K562 (cell line): Measurements from ENCODE around the gene MFN1. TPM values are rescaled to one million over a fixed set of nuclear protein-coding genes. Genes with fewer than 3 reads are reported as not detected.
A peak's percentile ranks its signal among the peaks of the same experiment; 100 is the strongest.

ENCODE experiments used
- ATAC-seq: fragments of 200-7000 bp; cut with Tn5 transposase; 3 replicates; pipeline ENCODE4 v1.9.1; 2020; ENCODE audit warnings: moderate library complexity
- BruUV-seq: library from RNA; stranded (reverse); fragments of 400-500 nt; replicated peaks from 2 replicates; lab custom pipeline; 2021; lab: Mats Ljungman, UMichigan
- CTCF ChIA-PET: fragments of 300-600 bp; formaldehyde crosslinking; extraction: SDS; loops from one replicate; lab custom pipeline; 2021; ENCODE audit warnings: low intra/inter-chr PET ratio; lab: Yijun Ruan, JAX
- POLR2A ChIA-PET: fragments of 300-600, 350-650 bp; sonication (Branson Sonifier 250); formaldehyde crosslinking; extraction: SDS; loops from one replicate; lab custom pipeline; 2021; ENCODE audit warnings: antibody characterized with exemption, inconsistent platforms; lab: Yijun Ruan, JAX
- DNase-seq, 4 experiments: peaks; one replicate each; pipeline versions ENCODE4 v3.0.0 to v3.0.0-alpha.2; 2011 to 2018; ENCODE audit warnings: low spot score in 3 of 4, mixed read lengths in 3 of 4; ENCODE audit errors: extremely low read depth in 1 of 4
- FAIRE-seq: peaks from 2 replicates; lab custom pipeline; 2011; peaks lifted over from hg19 to GRCh38; lab: Jason Lieb, UNC
- H2AFZ ChIP-seq: 2 replicates; pipeline ENCODE4 v1.6.0; 2011; ENCODE audit warnings: low read depth, low read length, control low read depth, inconsistent platforms
- H3K27ac ChIP-seq: fragments of 200-600 bp; 3 replicates; pipeline ENCODE4 v1.8.0; 2011; ENCODE audit warnings: low read depth, mild to moderate bottlenecking, control low read depth, inconsistent platforms, low read length, moderate library complexity, mixed read lengths; ENCODE audit errors: extremely low read depth
- H3K27me3 ChIP-seq, 2 experiments: fragments of 300-600 bp in 1 of 2; 2 replicates in 1 of 2; 3 replicates in 1 of 2; pipeline versions ENCODE4 v1.6.0 to v1.8.0; 2011; ENCODE audit warnings: inconsistent platforms in 2 of 2, low read length in 2 of 2, mild to moderate bottlenecking in 1 of 2, mixed read lengths in 1 of 2, moderate library complexity in 1 of 2; ENCODE audit not compliant: control insufficient read depth in 2 of 2, insufficient read depth in 2 of 2
- H3K36me3 ChIP-seq: fragments of 300-600 bp; 3 replicates; pipeline ENCODE4 v1.8.0; 2011; ENCODE audit warnings: mild to moderate bottlenecking, low read length, inconsistent platforms; ENCODE audit not compliant: control insufficient read depth, insufficient read depth
- H3K4me1 ChIP-seq, 2 experiments: fragments of 200-600 bp in 1 of 2; replicated peaks in 1 of 2; 2 replicates in 1 of 2; 3 replicates in 1 of 2; pipeline versions ENCODE4 v1.5.1 to v1.8.0; 2011; ENCODE audit warnings: inconsistent platforms in 2 of 2, low read length in 2 of 2, mild to moderate bottlenecking in 1 of 2, mixed read lengths in 1 of 2, moderate library complexity in 1 of 2; ENCODE audit not compliant: control insufficient read depth in 2 of 2, insufficient read depth in 2 of 2
- H3K4me2 ChIP-seq: 2 replicates; pipeline ENCODE4 v1.6.1; 2011; ENCODE audit warnings: low read length, control low read depth, inconsistent platforms, mixed read lengths; ENCODE audit not compliant: insufficient read depth
- H3K4me3 ChIP-seq: fragments of 200-600 bp; sonication (generic), shearing (Covaris generic); 2 replicates; pipeline ENCODE4 v1.5.1; 2016; ENCODE audit warnings: control low read depth, inconsistent platforms
- H3K79me2 ChIP-seq: fragments of 200-600 bp; 3 replicates; pipeline ENCODE4 v1.8.0; 2011; ENCODE audit warnings: low read length, inconsistent platforms; ENCODE audit not compliant: control insufficient read depth, insufficient read depth
- H3K9ac ChIP-seq, 2 experiments: 2 replicates each; pipeline versions ENCODE4 v1.6.0 to v1.6.1; 2011; ENCODE audit warnings: low read depth in 2 of 2, low read length in 2 of 2, control low read depth in 1 of 2, inconsistent platforms in 1 of 2, mild to moderate bottlenecking in 1 of 2, mixed read lengths in 1 of 2; ENCODE audit not compliant: insufficient read depth in 1 of 2
- H3K9me1 ChIP-seq: one replicate; pipeline ENCODE4 v1.6.0; 2011; ENCODE audit warnings: inconsistent platforms, mild to moderate bottlenecking, low read length, moderate library complexity; ENCODE audit not compliant: control insufficient read depth, insufficient read depth
- H3K9me3 ChIP-seq: replicated peaks from 2 replicates; pipeline ENCODE4 v1.5.1; 2011; ENCODE audit warnings: low read depth, low read length, inconsistent platforms; ENCODE audit not compliant: control insufficient read depth, insufficient read depth
- H4K20me1 ChIP-seq: replicated peaks from 2 replicates; pipeline ENCODE4 v1.6.1; 2011; ENCODE audit warnings: low read length, inconsistent platforms, mixed read lengths; ENCODE audit not compliant: control insufficient read depth, insufficient read depth
- ATF1 ChIP-seq, 2 experiments: fragments of 450-650 bp in 1 of 2; IDR thresholded peaks; 2 replicates each; pipeline ENCODE4 v1.6.1; 2016; ENCODE audit warnings: missing compliant biosample characterization in 1 of 2, missing genetic modification characterization in 1 of 2
- FOXK1 ChIP-seq: sonication (generic); formaldehyde crosslinking; IDR thresholded peaks from 2 replicates; pipeline ENCODE4 v1.8.0; 2022; ENCODE audit warnings: missing genetic modification reagents, mild to moderate bottlenecking, borderline replicate concordance
- HSF4 ChIP-seq: fragments of 250-450 bp; sonication (Bioruptor Pico); IDR thresholded peaks from 2 replicates; pipeline ENCODE4 v2.1.2; 2022; ENCODE audit warnings: mild to moderate bottlenecking, moderate library complexity, borderline replicate concordance
- IRF2 ChIP-seq: sonication (generic); formaldehyde crosslinking; IDR thresholded peaks from 2 replicates; pipeline ENCODE4 v1.8.1; 2022; ENCODE audit warnings: mild to moderate bottlenecking, missing genetic modification reagents
- MAFG ChIP-seq: fragments of 450-650 bp; conservative IDR thresholded peaks from 2 replicates; pipeline ENCODE4 v1.6.1; 2016; ENCODE audit warnings: missing genetic modification characterization, missing compliant biosample characterization
- NCOA6 ChIP-seq: fragments of 450-650 bp; IDR thresholded peaks from 2 replicates; pipeline ENCODE4 v1.6.1; 2017; ENCODE audit warnings: mild to moderate bottlenecking
- NRF1 ChIP-seq, 2 experiments: fragments of 450-650 bp; IDR thresholded peaks in 1 of 2; conservative IDR thresholded peaks in 1 of 2; 2 replicates each; pipeline ENCODE4 v1.6.1; 2014; ENCODE audit warnings: mild to moderate bottlenecking in 2 of 2
- PHTF2 ChIP-seq: fragments of 250-450 bp; sonication (Bioruptor Pico); IDR thresholded peaks from 2 replicates; pipeline ENCODE4 v1.5.0; 2021; ENCODE audit warnings: mild to moderate bottlenecking
- POLR3G ChIP-seq: IDR thresholded peaks from 2 replicates; pipeline ENCODE4 v1.6.1; 2011; ENCODE audit not compliant: insufficient read length, insufficient replicate concordance; ENCODE audit errors: extremely low read depth
- ZNF197 ChIP-seq: fragments of 200-800 bp; sonication (Bioruptor generic); IDR thresholded peaks from 2 replicates; pipeline ENCODE4 v1.6.1; 2016; ENCODE audit warnings: low read depth, missing genetic modification characterization, missing compliant biosample characterization
- WGBS: fragments of 100-300 bp; shearing (Covaris generic); methylation state at CpG from one replicate; pipeline ENCODE4 v1.1.6; 2016; ENCODE audit warnings: low coverage, mixed read lengths; ENCODE audit not compliant: insufficient coverage; ENCODE audit errors: missing lambda C conversion rate; 5-methylcytosine and 5-hydroxymethylcytosine counted together
- in situ Hi-C: fragments of 300-500 bp; cut with MboI; formaldehyde crosslinking; loops from 4 replicates; pipeline ENCODE4 v1.15.0; 2018; ENCODE audit warnings: inconsistent platforms, mixed read lengths
- intact Hi-C: fragments of 100-400 bp; cut with micrococcal nuclease; formaldehyde crosslinking; loops from 2 replicates; pipeline ENCODE4 v1.14.2; 2022
- polyA plus RNA-seq, 8 experiments: library from polyadenylated mRNA; depleted of rRNA in 4 of 8; stranded (reverse) in 5 of 8; unstranded in 3 of 8; fragments of >200 nt; fragmentation: Nextera tagmentation in 2 of 8; fragmentation: Illumina TruSeq in 1 of 8; extraction: Ambion mirVana in 2 of 8; extraction: Trizol in 1 of 8; gene quantifications; 2 replicates each; pipeline versions ENCODE4 v1.2.1 to v1.2.3, GENCODE V29; 2011 to 2014; ENCODE audit warnings: inconsistent platforms in 1 of 8, missing spikeins in 1 of 8
- total RNA-seq, 7 experiments: library from RNA; depleted of rRNA in 6 of 7; stranded (reverse); fragments of >200 nt in 6 of 7; fragmentation: Illumina TruSeq in 2 of 7; extraction: Trizol in 2 of 7; gene quantifications; 2 replicates each; pipeline versions ENCODE4 v1.2.1 to v1.2.3, GENCODE V29; 2011 to 2021; ENCODE audit warnings: low replicate concordance in 1 of 7
- TF ChIP-seq, protein P1 (sequence below), 3 experiments: fragments of 200-800 bp in 1 of 3; sonication (Bioruptor generic) in 1 of 3; sonication (generic) in 1 of 3; formaldehyde crosslinking in 1 of 3; IDR thresholded peaks; 2 replicates each; pipeline versions ENCODE4 v1.6.1 to v1.8.0; 2016 to 2022; ENCODE audit warnings: mild to moderate bottlenecking in 2 of 3, missing compliant biosample characterization in 2 of 3, missing genetic modification characterization in 2 of 3, missing genetic modification reagents in 1 of 3
- TF ChIP-seq, protein P2 (sequence below): sonication (generic); formaldehyde crosslinking; IDR thresholded peaks from 2 replicates; pipeline ENCODE4 v1.8.0; 2022; ENCODE audit warnings: missing genetic modification reagents, mild to moderate bottlenecking, borderline replicate concordance
- TF ChIP-seq, protein P3 (sequence below), 2 experiments: IDR thresholded peaks; 2 replicates each; pipeline ENCODE4 v1.6.1; 2011; ENCODE audit warnings: borderline replicate concordance in 1 of 2, control low read depth in 1 of 2, low read depth in 1 of 2, low read length in 1 of 2, mild to moderate bottlenecking in 1 of 2, mixed read lengths in 1 of 2, moderate library complexity in 1 of 2; ENCODE audit not compliant: insufficient read depth in 1 of 2, insufficient read length in 1 of 2, poor library complexity in 1 of 2, severe bottlenecking in 1 of 2; ENCODE audit errors: extremely low read depth in 1 of 2
- TF ChIP-seq, protein P4 (sequence below): fragments of 250-450 bp; sonication (Bioruptor Pico); IDR thresholded peaks from 2 replicates; pipeline ENCODE4 v1.8.0; 2021; ENCODE audit warnings: borderline replicate concordance, mild to moderate bottlenecking, moderate library complexity; ENCODE audit not compliant: poor library complexity, severe bottlenecking
- TF ChIP-seq, protein P5 (sequence below): fragments of 250-450 bp; sonication (Bioruptor Pico); IDR thresholded peaks from 2 replicates; pipeline ENCODE4 v1.9.0; 2021; ENCODE audit warnings: mild to moderate bottlenecking

Gene MFN1
- total and polyA plus RNA-seq, 9 of the 15 experiments (the other 6 are each of a cell fraction or from before 2014, with no cell fraction given): 10.5 to 42.7 (median 22.6) TPM

DNA sequence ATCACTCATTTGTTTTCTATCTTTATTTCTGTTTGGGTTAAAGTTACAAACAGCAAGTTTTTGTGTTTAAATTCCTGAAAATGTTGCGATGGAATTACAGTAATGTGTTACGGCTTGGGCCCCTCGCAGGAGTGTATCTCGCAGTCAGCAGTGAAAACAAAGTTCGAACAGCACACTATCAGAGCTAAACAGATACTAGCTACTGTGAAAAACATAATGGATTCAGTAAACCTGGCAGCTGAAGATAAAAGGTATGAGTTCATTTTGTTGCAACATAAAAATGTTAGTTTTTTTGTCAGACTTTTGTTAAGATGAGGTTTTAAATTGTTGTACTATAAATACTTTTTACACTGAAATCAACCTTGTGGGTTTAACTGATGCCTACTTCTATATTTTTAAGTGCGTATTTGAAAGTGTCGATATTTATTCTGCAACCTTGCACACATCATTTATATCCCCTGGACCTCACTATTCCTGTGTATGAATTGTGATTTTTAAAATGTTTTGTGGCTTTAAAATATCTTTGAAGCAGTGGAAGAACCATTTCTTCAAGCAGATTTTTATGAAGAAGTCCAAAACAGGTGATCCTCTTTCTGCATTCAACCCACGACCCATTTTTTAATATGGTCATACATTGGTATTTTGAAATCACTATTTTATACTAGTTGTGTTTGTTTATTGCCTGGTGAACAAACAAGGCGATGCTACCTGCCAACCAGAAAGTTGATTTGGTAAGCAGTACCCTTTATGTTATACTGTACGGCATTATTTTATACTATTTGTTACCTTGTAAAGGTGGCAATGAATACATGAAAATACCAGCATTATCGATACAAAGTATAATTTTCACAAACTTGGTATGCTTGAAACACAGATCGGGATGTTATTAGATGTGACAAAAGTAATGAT lies 27.8 kb downstream of the MFN1 start:
- Histone ChIP-seq H3K4me1 (peaks cover 4 to 17% of the 10 kb centered on the region in 2 experiments; a peak in 4 of 5 replicates), H4K20me1 (no peaks in the 10 kb centered on the region), H3K4me3 (no peak overlapping the region), H3K27ac (peak overlapping the region; percentile 73), H3K4me2 (peak overlapping the region; percentile 33), H3K79me2 (no peaks in the 10 kb centered on the region), H3K36me3 (peaks cover 49% of the 10 kb centered on the region), H3K9me1 (no peaks in the 10 kb centered on the region), H3K9ac (peak overlapping the region in 1 of 2 experiments; percentile 67; a peak in 2 of 4 replicates), H3K9me3 (no peaks in the 10 kb centered on the region), H2AFZ (peak overlapping the region; percentile 57; the same call in 1 of the 2 replicates), H3K27me3 (no peaks in the 10 kb centered on the region)
- ATAC-seq (peak; percentile 91), FAIRE-seq (peak; percentile 83), DNase-seq (peak; percentile 61 to 86 (median 70))
- intact Hi-C loops: loop anchor here (1.0 kb wide), 1 partner anchor 52 kb away; the partner anchor contains the start of gene ZNF639
- TSS peak; percentile 10 for BruUV-seq
- 17% methylated on average over 12 of the region's 12 CpGs for WGBS
- CTCF ChIA-PET: no interaction called here
- POLR2A ChIA-PET: interaction anchor here (0.6 to 1.6 kb wide), 5 partner anchors 14 to 1432 kb away, joined by 3 to 5 read pairs (median 3); partner anchors contain the start of genes ACTL6A and MFN1
- in situ Hi-C loops: no loop called here
- TF ChIP-seq ZNF197 (CRISPR knock-in tag): no peak
- no peak for TF ChIP-seq POLR3G
- TF ChIP-seq, protein P1, sequence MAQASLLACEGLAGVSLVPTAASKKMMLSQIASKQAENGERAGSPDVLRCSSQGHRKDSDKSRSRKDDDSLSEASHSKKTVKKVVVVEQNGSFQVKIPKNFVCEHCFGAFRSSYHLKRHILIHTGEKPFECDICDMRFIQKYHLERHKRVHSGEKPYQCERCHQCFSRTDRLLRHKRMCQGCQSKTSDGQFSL (CRISPR knock-in tag; IDR thresholded peaks at IDR 0.05): no peak
- TF ChIP-seq, protein P1 (tag; IDR thresholded peaks at IDR 0.05): peak in 1 of 2 experiments; percentile 74; a peak in 1 of 4 replicates
- TF ChIP-seq, protein P2, sequence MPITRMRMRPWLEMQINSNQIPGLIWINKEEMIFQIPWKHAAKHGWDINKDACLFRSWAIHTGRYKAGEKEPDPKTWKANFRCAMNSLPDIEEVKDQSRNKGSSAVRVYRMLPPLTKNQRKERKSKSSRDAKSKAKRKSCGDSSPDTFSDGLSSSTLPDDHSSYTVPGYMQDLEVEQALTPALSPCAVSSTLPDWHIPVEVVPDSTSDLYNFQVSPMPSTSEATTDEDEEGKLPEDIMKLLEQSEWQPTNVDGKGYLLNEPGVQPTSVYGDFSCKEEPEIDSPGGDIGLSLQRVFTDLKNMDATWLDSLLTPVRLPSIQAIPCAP: no peak
- TF ChIP-seq FOXK1 (CRISPR knock-in tag): no peak
- no peak for TF ChIP-seq PHTF2
- TF ChIP-seq, protein P3, sequence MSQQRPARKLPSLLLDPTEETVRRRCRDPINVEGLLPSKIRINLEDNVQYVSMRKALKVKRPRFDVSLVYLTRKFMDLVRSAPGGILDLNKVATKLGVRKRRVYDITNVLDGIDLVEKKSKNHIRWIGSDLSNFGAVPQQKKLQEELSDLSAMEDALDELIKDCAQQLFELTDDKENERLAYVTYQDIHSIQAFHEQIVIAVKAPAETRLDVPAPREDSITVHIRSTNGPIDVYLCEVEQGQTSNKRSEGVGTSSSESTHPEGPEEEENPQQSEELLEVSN (IDR thresholded peaks at IDR 0.05; ENCODE audit: borderline replicate concordance in 1 of 2, extremely low read depth in 1 of 2, insufficient read depth in 1 of 2, insufficient read length in 1 of 2, low read depth in 1 of 2, low read length in 1 of 2, poor library complexity in 1 of 2, severe bottlenecking in 1 of 2): no peak
- no peak for TF ChIP-seq ATF1 (CRISPR knock-in tag; IDR thresholded peaks at IDR 0.05)
- peak; percentile 40 for TF ChIP-seq ATF1 (tag; IDR thresholded peaks at IDR 0.05)
- no peak for TF ChIP-seq NRF1 (conservative IDR thresholded peaks at IDR 0.05 in 1 of 2, IDR thresholded peaks at IDR 0.05 in 1 of 2)
- TF ChIP-seq NCOA6: 0 out of 2 replicates have a peak, but pooled peaks have one; percentile 49
- TF ChIP-seq, protein P4, sequence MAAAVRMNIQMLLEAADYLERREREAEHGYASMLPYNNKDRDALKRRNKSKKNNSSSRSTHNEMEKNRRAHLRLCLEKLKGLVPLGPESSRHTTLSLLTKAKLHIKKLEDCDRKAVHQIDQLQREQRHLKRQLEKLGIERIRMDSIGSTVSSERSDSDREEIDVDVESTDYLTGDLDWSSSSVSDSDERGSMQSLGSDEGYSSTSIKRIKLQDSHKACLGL (CRISPR knock-in tag): no peak
- TF ChIP-seq, protein P5, sequence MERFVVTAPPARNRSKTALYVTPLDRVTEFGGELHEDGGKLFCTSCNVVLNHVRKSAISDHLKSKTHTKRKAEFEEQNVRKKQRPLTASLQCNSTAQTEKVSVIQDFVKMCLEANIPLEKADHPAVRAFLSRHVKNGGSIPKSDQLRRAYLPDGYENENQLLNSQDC (CRISPR knock-in tag): no peak
- TF ChIP-seq IRF2: no peak
- no peak for TF ChIP-seq MAFG (tag)
- no peak; the same call in 1 of the 2 replicates for TF ChIP-seq HSF4 (CRISPR knock-in tag)
